SK-N-SH (cell line): Measurements from ENCODE around the gene CFC1. TPM values are rescaled to one million over a fixed set of nuclear protein-coding genes. Genes with fewer than 3 reads are reported as not detected.

Experiments
- polyA plus RNA-seq, 3 experiments: library from polyadenylated mRNA; depleted of rRNA; stranded (reverse); fragments of >200 nt; gene quantifications; 2 replicates each; pipeline ENCODE4 v1.2.3, GENCODE V29; 2012
- small RNA-seq, 7 experiments: library from RNA; depleted of rRNA; stranded (forward); fragments of <200 nt; gene quantifications; one replicate each; pipeline ENCODE3, GENCODE V24; 2012

Gene CFC1
- polyA plus RNA-seq, 1 of the 3 experiments (the other 2 are of a cell fraction), result not detected

Small RNAs within 50 kb of the gene (small RNA-seq; reads per million reads assigned to genes)
- 0 reads per million in 7 experiments for gene RF00017
- 0 reads per million in 7 experiments for gene RNU6-848P

Other genes starting within 250 kb of the CFC1 start
- 30.4 and 31.7 TPM in 2 replicates for gene PTPN18, start 243.5 kb downstream of the CFC1 start, polyA plus RNA-seq (2012; rRNA removed)
- gene POTEI, start 90.2 kb downstream of the CFC1 start, polyA plus RNA-seq (2012; rRNA removed), result 0.03 TPM in 1 of 2 replicates, not detected in the other
- not detected in 2 replicates for gene CFC1B, start 78.4 kb downstream of the CFC1 start, polyA plus RNA-seq (2012; rRNA removed)
- not detected in 2 replicates for gene POTEJ, start 11.9 kb upstream of the CFC1 start, polyA plus RNA-seq (2012; rRNA removed)
- not detected in 2 replicates for gene GPR148, start 129.5 kb upstream of the CFC1 start, polyA plus RNA-seq (2012; rRNA removed)
- gene AMER3, start 156.0 kb upstream of the CFC1 start, polyA plus RNA-seq (2012; rRNA removed), result under 0.01 and 0.03 TPM in 2 replicates
- gene ARHGEF4, start 237.3 kb upstream of the CFC1 start, polyA plus RNA-seq (2012; rRNA removed), result 1.5 and 2.3 TPM in 2 replicates